NCI-H446 (cell line): ENCODE data around the gene BACE1-AS.

Experiments
- DNase-seq, 2 experiments: peaks; one replicate each; lab custom pipeline; 2025; lab: John Stamatoyannopoulos, UW

Gene BACE1-AS

DNA sequence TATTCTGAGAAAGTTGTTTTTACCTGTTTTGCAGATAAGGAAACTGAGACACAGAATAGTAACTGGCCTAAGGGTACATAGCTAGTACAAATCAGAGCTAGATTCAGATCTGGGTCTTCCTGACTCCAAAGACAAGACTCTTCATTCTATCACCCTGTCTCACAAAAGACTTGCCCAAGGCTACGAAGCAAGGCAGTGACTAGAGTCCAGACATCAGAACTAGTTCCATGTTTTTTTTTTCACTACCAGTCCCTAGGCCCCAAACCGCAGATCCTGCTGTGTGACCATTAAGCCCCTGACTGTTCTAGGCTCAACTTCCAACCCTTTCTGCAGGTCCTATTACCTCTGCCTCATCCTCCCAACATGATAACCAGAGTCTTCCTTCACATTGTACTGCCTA lies 1.5 kb downstream of the BACE1-AS start:
- no peak for DNase-seq

DNA sequence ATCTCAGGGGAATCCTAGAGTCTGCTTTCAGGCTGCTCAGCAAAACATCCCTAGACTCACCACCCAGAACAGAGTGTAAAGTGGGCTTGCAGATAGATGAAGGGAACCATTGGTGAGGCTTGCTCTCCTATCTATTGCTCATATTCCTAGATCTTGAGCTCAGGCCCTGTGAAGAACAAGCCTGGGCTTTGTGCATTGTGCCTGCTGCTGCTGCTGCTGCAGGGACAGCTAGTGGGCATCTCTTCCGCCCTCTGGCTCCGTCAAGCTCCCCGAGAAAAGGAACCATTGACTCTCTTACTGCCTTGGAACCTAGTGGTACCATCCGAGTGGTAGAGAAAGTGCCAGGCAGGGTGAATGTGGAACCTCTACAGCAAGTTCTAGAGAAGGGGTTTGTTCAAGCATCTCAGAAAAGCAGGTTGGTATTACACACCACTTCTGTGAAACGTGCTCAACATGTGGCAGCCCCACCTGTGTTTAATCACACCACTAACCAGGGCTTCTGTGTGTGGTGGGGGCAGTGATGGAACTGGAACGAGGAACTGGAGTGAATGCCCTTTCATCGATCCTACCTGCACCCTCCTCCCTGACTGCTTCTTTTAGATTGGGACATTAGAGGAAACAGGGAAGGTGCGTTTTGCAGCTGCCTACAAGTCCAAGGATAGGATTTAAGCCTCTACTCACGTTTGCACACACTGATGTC lies 4.4 kb downstream of the BACE1-AS start:
- DNase-seq, result no peak

DNA sequence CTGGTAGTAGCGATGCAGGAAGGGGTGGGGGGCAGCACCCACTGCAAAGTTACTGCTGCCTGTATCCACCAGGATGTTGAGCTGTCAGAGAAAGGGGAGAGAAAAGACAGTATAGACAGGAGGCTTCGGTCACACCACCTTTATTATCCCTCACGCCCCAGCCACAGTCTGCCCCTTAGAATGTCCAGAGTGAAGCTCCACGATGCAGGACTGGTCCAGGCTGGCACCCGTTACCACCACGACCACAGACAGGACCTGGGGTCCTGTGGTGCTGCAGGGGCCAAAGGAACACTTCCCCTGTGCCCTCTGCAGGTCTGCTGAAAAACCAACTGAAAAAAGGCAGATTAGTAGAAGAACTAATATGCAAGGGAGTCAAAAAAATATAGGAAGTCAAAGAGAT lies 5.7 kb downstream of the BACE1-AS start:
- DNase-seq, result no peak

DNA sequence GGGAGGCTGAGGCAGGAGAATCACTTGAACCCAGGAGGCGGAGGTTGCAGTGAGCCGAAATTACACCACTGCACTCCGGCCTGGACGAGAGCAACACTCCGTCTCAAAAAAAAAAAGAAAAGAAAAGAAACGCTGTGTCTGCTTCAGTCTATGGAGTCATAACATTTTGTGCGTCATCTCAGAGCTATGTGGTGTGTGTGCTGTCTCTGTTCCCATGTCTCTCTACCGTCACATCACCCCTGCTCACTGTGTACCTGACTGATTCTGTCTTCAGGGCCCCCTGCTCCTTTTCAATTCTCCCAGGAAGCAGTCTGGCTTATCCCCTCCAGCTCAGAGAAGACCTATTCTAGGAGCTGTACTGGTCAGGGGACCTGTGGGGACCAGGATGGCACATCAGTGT lies 7.0 kb downstream of the BACE1-AS start:
- no peak for DNase-seq

DNA sequence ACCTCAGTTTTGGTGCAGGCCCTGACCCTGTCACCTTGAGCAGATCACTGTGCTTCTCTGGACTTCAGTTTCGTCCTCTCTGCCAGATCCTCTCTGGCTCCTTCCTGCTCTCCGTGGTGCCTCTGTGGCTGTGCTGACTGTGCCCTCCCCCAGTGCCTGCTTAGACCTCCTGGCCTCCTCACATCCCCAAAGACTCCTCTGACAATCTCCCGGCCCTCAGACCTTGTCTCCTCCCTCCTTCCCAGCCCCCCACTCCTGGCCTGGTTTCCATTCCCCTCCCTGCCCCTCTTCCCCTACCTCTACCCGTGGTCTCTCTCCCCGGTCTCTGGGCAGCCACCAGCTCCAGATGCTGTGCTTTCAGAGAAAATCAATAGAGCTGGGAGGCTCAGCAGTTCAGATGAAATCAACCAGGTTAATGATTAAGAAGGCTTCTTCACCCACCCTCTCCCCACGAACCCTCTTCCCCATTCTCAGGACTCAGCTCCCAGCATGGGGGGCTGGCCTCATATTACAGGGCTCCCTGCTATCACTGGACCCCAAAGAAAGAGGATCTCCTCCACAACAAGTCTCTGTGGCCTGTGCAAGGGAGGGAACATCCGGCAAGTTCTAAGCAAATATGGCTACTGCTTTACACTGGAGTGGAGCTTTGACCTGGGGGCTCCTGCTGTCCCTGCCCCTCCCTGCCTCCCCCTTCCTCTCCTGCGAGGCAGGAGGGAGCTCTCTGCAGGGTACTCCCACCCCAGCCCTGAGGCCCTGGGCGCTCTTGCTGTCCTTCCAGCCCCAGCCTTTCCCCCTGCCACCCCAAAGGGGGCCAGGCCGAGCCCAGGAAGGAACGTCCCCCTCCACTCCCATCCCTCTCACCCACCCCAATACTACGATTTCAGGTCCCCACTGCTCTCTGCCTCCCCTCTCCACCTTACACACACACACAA lies 8.5 kb downstream of the BACE1-AS start:
- DNase-seq, result no peak

DNA sequence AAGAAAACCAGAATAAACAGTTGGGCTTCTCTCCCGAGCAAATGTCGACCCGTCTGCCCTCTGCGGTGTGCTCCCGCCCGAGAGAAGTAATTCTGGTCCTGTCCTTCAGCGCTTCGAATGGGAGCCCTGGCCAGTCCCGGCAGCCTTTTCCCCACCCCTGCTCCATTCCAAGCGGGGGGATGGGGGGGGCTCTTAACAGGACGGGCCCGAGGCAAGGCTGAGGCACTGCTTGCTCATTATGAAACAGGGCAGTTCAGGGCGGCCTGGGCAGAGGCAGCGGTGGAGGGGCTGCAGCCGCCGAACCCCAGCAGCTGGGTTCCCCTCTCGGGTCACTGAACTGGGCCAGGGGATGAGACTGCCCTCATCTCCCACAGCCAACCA lies 9.1 kb downstream of the BACE1-AS start:
- no peak for DNase-seq

DNA sequence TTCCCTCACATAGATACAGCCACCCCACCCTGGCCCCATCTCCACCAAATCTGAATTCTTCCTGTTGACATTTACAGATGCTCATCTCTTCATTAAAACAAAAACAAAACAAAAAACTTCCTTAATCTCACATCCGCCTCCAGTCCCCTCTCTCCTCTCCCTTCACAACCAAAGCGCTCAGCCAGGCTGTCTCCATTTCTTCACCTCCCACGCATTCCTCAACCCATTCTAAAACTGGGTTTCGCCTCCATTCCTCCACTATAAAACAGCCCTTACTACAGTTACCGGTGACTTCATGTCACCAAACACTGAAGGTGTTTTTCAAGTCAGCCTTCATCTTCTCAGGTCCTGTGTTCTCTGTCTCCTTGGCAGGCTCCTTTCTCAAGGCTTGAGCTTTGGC lies 9.6 kb downstream of the BACE1-AS start:
- no peak for DNase-seq

DNA sequence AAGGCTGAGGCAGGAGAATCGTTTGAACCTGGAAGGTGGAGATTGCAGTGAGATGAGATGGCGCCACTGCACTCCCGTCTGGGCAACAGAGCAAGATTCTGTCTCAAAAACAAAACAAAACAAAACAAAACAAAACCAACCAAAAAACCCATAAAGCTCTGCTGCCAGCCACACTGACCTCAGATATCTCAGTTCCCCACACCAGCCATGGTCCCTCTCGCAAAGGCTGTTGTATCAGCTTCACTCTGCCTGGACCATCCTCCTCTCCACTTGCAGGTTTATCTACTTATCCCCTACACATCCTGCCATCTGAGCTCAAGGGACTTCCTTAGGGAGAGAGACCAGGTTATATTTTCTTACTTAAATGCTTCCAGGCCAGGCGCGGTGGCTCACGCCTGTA lies 11.1 kb downstream of the BACE1-AS start:
- no peak for DNase-seq

DNA sequence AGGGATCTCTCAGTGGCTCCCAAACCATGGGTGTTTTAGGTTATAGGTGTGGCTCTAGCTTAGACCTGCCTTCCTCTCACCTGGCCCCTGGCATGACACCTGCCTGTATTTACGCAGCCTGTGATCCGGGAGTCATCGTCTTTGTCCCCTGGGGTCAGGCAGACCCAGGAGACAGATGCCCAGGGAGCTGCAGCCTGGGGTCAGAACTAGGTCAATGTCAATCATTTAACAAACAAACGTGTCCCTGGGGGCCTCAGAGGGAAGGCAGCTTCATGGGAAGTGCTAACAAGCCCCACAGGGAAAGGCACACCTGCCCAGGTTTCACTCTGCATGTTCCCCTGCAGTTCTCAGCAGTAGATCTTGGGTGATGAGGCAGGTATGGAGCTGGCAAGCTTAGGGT lies 12.0 kb downstream of the BACE1-AS start:
- DNase-seq, result no peak

DNA sequence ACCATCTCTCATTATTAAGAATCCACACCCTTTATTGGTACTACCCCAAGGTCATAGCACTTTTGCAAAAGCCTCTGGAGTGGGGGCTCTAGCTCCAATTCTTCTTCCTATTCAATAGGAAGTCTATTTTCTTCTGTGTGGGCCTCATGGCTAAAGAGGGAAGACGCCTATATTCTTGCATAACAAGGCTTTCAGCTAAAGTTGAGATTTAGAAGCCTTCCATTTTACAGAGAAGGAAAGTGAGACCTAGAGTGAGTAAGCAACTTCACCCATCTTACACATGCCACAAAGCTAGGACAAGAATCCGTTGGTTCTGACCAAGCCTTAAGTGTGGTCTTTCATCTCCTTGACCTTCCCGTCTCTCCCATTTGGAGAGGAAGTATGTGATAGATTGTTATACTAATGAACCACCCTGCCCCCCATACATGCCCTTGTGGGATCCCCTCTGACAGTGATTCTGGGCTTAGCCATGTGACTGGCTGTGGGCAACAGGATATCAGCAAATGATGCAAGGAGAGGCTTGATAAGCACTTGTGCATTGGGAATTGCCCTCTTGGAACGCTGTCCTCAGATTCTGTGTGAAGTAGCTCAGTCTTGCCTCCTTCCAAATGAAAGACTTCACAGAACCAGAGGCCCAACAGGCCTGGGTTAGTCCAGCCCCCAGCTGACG lies 12.6 kb downstream of the BACE1-AS start:
- DNase-seq, result no peak

DNA sequence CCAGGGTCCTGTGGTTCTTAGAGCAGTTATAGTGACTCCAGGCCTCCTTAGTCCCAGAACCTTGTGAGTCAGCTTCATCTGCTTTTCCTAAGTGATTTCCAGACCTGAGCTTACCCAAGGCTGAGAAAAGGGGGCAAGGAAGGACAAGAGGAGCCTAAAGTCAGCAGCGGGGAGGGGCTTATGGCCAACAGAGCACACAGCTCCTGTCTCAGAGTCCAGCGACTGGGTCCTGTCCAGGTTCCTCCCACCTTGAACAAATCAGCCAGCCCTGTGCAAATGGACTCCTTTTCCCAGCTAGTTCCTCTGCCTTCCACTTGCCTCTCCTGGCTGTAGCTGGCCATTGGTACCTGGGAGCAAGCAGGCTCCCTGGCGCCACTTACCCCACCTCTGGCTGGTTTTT lies 14.0 kb downstream of the BACE1-AS start:
- no peak for DNase-seq

DNA sequence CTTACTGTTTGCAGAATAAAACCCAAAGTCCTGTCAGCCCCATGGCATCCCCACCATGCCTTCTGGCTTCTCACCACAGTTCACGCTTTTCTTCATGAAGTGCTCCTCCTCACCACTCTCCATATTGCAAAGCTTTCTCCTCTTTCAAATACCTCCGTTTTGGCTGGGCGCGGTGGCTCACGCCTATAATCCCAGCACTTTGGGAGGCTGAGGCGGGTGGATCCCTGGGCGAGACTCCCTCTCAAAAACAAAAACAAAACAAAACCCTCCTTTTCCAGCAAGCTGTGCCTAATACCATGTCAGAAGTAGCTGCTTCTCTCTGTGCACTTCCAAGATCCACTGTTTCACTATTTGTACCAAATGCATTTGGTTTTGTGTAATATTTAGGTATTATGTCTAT lies 18.2 kb downstream of the BACE1-AS start:
- DNase-seq, result no peak

DNA sequence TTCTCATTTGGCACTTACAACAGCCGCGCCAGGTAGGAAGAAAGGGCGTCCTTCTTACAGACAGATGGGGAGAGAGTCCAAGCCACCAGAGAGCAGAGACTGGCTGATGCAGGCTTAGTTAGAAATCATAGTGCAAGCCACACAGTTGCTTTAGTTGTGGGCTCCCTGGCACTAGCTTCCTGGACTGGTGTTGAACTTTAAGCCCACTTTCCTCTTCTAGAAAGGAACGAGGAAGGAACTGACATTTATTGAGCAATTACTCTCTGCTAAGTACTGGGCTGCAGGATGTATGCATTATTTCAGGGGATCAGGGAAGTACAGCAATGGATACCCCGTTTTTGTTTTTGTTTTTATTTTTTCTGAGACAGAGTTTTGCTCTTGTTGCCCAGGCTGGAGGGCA lies 21.9 kb downstream of the BACE1-AS start:
- DNase-seq, result no peak

DNA sequence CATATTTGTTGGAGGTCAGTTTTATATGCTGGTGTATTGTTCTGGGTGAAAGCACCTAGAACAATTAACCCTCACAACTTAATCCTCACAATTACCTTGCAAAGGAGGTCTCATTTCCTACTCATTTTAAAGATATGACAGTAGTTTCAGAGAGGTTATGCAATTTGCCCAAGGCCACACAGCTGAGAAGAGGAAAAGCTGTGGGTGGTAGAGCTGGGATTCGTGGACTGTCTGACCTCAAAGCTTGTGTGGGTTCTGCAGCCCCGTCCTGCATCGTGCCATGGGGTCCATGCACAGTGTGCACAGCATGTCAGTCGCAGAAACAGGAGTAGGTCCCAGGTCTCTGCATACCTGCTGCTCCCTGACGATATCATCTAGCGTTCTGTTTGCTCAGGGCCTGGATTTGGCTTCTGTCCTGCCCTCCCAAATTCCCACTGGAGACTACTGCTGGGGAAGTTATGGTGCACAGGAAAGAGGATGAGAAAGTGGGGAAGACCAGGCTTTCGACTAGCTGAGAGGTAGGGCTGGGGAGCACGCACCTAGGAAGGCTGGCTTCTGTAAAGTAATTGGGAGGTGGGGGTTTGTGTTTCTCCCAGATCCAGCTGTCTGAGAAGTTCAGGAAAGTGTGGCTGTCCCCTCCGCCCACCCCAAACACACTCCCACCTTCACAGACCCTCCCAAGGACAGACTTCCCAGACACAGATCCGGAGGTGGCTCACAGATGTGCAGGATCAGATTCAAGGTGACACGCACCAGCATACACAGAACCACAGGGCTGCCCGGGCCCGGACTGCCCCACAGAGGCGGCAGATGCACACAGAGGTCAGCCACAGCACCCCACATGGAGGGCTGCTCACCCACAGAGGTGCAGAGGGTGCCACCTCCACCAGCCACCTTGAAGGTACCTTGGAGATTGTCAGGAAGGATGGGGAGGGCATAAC lies 23.0 kb downstream of the BACE1-AS start:
- DNase-seq, result no peak

DNA sequence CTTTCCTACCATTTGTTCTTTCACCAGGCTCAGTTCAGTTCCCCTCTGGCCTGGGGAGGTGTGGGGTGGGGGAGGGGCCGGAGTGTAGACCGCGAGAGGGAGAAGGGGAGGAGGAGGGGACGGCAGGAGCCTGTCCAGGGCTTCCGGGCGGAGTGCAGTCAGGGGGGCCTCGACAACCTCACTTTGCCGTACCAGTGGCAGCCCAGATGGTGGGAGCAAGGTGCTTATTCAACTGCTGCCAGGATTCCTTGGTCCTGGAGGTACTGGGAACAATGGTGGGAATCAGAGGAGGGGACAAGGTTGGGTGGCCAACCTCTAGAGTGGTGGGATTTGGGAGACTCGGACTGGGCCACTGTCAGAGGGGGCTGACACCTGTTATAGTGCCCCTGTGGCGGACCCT lies 23.7 kb downstream of the BACE1-AS start:
- no peak for DNase-seq

DNA sequence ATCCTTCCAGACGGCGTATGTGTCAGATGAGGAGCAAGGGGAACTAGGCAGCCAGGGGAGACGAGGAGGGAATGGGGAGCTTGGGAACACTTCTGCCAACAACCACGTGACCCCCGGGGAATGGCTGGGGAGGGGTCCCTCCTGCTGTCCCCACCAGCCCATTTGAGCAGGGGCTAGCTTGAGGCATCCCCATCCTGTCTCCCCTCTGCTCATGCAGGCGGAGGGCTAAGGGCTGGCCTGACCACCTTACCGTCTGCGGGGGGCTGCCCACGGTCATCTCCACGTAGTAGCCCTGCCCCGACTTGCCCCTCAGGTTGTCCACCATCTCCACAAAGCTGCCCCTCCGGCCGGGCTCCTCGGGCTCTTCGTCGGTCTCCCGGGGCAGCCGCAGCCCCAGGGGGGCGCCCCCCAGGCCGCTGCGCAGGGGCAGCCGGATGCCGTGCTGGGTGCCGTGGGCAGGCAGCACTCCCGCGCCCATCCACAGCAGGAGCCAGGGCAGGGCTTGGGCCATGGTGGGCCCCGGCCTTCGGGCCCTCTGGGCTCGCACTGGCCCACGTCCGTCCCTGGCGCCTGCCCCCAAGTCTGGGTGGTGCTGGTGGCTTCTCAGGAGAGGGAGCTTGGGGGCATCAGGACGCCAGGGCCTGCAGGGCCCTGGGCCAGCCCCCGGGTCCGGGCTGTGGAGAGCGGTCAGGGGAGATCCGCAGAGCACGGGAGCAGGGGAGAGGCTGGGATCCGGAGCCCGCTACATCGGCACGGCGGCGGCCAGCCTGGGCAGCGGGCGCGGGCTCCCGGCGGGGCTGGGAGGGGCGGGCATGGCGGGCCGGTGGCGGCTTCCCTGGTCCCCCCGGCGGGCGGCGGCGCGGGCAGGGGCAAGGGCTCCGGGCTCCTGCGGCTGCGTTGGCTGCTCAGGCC lies 24.4 kb downstream of the BACE1-AS start:
- no peak for DNase-seq

DNA sequence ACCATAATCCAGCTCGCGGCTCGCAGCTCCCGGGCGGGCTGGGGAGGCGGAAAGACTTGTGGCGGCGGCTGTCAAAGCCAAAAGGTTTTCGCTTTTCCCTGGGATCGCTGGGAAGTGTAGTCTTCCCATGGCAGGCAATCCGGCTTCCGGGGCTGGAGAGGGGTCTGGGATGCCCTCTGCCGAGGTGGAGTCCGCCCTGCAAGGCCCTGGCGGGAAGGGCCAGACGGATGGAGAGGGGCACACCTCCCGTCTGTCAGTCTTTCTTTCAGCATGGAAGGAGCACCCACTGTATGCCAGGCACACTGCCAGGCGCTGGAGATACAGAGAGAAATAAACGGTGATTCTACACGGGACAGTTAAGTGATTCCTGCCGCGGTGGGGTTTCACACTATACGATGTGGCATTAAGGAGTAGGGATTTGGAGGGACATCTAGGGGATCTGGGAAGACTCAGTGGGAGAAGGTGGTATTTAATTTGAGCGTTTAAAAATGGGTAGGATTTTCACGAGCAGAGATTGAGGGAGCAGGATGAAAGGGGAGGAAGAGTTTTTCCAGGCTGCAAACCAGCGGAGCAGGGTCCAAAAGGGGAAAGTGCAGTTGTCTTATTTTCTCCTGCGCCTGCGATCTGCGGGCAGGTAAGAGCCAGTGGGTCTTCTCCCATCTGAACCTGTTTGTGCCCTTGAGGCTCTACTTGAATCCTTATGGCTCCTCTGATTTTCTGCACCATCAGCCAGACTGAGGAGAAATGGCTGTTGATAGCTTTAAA lies 25.2 kb downstream of the BACE1-AS start, which contains the start of gene BACE1:
Gene BACE1 (minus strand): TSS at position 60 of the 765 bp plus-strand sequence. CDS start 461 bp downstream, outside the sequence.
- DNase-seq, result peak; percentile 46 to 92

DNA sequence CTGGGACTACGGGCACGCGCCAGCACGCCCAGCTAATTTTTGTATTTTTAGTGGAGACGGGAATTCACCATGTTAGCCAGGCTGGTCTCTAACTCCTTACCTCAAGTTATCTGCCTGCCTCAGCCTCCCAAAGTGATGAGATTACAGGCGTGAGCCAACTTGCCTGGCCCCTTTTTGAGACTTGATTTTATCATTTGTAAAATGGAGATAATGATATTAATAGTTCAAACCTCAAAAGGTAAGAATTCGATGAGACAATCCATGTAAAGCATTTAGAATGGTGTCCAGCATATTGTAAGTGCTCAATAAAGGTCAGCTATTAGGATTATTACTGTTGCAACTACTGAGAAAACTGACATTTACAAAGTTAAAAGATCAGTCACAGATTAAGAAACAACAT lies 27.6 kb downstream of the BACE1-AS start:
- no peak for DNase-seq

DNA sequence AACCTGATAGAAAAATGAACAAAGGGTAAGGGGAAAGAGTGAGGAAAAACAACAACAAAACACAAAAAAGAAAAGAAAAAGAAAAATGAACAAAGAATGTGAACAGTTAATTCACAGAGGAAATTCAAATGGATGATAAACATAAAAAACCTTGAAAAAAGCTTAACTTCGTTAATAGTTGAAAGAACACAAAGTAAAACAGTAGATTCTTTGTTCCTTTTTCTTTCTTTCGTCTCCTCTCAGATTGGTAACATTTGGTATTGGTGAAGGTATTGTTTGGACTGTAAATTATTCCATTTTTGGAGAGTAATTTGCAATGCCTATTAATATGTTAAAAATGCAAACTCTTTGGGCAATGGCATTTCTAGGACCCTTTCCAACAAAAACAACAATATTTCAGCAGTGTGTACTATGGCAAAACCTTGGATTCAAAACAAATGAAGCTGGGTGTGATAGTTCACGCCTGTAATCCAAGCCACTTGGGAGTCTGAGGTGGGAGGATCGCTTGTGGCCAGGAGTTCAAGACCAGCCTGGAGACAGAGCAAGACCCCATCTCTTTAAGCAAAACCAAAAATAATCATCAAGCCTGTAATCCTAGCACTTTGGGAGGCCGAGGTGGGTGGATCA lies 28.2 kb downstream of the BACE1-AS start:
- no peak for DNase-seq
